NCI-H446 treated with DMSO at 0.1 percent for 48 hours (cell line): ENCODE measurements around the gene NTMT1.
"Not testable (repeated sequence)": the region's sequence is repeated elsewhere in the genome, so short reads cannot be mapped to it uniquely, and the experiment has no call there.

Experiments
- DNase-seq: peaks from one replicate; lab custom pipeline; 2025; lab: John Stamatoyannopoulos, UW

NTMT1 gene

DNA sequence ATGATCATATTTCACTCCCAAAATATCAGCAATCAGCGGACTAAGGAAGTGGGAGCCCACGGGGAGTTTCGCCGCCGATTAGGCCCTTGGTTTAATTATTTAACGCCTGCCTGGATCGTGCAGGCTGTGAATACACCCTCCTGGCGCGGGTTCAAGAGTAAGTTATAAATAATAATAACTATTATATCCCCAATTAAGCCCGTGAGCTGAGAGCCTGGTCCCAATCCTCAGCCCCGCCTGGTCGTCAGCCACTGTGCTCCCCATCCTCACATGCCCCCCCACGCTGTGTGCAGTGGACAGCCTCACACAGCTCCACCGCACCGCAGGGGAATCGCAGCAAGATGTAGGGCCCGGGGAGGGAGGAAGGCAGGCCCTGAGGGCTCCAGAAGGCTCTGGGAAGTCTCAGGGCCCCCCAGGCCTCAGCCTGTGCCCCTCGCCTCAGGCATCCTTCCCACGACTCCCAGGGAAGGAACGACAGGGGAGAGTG, 28.6 kb downstream of the NTMT1 start:
- DNase-seq: no peak

DNA sequence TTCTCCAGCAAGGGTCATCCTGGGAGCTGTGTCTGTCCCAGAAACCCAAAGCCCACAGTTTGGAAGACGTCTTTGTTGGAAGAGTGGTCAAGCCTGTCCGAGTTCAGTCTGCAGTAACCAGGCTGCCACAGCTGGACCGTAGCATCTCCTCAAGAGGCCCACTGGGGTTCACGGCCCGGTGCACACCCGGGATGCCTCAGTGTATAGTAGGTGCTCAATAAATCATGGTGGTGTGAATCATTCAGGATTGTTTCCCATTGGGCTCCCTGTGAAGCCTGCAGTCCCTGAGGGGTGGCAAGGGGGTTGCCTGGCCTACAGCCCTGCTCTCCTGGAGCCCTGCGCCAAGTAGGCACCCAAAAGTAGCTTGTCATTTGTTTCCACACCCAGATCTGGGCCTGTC, 29.2 kb downstream of the NTMT1 start:
- DNase-seq: no peak

DNA sequence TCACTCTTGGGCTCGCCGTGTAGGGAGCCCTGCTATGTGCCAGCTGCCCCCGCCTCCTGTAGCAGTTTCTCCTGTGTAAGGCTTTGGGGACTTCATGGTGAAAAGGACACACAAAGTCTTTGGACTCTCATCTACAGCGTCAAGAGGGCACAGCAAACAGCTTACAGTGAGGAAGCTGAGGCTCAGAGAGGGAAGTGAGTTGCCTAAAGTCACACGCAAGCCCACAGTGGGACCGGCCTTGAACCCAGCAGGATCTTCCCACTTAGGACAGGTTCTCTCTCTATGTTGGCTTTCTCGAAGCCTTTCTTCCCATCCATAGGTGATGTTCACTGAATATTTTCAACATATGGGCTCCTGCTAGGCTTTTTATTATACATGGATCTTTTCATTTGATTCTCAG, 29.7 kb downstream of the NTMT1 start:
- no peak for DNase-seq

DNA sequence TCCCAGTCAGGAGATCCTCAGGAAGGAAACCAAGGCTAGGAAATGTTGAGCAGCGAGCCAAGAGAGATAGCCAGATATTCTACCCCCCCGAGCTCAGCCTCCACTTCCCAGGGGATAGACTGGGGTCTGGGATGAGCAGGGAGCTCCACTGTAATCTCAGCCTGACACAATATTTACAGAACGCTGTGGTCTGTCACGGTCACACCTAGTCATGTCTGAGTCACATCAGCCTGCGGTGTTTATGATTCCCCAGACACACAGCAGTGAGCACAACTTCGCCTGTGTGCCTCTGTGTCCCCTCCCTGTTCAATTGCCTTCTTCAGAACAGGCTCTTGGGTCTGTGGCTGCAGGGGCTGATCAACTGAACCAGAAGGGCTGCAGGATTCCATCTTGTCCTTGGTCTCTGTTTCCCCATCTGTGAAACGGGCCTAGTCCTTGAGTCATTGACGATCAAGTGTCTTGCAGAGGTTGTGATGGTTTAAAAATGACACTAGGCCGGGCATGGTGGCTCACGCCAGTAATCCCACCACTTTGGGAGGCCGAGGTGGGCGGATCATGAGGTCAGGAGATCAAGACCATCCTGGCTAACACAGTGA, 30.9 kb downstream of the NTMT1 start:
- no peak for DNase-seq

DNA sequence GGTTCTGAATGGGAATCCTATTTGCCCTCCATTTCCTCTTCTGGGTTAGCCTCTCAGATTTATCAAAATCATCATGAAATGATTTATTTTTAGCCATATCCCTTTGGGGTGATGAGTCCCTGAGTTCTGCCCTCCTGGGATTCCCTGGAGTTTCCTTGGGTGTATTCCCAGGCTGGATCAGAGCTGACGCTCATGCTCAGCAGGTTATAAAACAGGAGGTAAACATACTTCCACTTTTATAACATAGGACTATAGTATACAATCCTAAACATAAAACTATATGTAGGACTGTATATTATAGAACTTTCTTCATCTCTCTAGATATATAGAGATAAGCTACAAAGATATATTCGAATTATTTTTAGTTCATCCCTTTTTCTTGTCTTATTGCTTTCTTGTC, 35.1 kb downstream of the NTMT1 start:
- DNase-seq: no peak

DNA sequence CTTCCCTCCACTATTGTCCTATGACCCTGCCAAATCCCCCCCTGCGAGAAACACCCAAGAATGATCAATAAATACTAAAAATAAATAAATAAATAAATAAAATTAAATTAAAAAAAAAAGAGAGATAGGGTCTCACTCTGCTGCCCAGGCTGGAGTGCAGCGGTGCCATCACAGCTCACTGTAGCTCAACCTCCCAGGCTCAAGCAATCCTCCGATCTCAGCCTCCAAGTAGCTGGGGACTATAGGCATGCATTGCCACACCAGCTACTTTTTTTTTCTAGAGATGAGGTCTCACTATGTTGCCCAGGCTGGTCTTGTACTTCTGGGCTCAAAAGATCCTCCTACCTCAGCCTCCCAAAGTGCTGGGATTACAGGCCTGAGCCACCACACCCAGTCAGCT, 36.3 kb downstream of the NTMT1 start:
- DNase-seq: not testable (repeated sequence)

DNA sequence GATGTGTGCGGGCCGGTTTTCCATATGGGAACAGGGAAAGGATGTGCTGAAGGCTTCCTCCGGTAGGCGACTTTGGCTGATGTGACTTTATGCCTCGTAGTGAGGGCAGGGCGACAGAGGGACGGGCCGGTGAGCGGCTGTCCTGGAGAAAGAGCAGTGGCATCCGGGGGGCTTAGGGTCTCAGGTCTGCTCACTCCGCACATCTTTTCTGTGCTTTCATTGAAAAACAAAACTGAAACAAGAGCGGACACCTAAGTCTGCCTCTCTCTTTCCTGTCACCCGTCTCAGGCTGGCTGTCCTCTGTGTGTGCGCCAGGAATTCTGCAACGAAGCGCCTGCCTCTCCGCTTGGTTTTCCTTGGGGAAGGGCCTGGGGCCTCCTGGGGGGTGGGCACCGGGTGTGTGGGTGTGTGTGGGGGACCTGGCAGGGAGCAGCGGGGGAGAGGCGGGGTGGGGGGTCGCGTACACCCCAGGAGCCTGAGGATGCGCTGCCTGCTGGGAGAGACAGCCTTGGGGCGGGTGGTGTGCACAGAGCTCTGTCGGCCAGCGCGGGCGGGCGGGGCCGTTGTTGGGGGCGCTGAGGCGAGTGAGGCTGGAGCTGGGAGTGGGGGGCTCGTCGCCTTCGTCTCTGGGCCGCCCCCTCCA, 38.9 kb downstream of the NTMT1 start:
- DNase-seq: no peak

DNA sequence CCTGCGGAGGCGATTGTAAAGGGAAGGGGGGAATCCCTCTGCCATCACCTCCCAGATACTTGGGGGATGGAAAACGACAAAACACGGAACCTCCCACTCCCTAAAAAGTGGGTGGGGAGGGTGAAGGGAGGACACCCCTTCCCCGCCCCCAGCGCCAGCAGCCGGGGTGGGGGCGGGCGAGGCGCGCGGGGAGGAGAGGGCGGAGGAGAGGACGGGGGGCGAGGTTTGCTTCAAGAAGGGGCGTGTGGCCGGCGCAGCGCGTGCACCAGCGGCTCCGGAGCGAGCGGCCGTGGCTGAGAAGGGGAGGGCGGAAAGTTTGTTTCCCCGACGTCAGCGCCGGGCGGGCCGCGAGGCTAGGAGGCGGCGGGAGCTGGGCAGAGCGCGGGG, 39.4 kb downstream of the NTMT1 start, which contains the start of gene PRRX2:
Gene PRRX2 (plus strand): TSS at position 259 of the 387 bp plus-strand sequence. CDS start 221 bp downstream, outside the sequence.
- DNase-seq: no peak

DNA sequence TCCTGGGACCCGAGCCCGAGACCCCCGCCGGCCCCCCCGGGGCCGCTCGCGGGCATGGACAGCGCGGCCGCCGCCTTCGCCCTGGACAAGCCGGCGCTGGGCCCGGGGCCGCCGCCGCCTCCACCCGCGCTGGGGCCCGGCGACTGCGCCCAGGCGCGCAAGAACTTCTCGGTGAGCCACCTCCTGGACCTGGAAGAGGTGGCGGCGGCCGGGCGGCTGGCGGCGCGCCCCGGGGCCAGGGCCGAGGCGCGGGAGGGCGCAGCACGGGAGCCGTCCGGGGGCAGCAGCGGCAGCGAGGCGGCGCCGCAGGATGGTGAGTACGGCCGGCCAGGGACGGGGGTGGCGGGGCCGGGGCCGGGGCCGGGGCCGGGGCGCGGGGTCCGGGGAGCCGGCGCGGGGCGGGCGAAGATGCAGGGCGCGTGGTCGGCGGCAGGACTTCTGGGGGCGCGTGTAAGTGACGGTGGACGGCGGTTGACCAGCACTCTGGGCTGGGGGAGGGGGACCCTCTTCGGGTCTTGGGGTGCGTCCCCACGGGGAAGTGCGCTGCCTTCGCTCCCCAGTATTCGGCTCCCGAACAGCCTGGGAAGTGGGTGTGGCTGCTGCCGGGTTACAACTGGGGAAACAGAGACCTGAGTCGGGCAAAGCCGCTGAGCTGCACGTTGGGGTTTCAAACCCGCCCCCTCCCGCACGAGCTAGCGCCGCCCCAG, 40.0 kb downstream of the NTMT1 start:
- no peak for DNase-seq

DNA sequence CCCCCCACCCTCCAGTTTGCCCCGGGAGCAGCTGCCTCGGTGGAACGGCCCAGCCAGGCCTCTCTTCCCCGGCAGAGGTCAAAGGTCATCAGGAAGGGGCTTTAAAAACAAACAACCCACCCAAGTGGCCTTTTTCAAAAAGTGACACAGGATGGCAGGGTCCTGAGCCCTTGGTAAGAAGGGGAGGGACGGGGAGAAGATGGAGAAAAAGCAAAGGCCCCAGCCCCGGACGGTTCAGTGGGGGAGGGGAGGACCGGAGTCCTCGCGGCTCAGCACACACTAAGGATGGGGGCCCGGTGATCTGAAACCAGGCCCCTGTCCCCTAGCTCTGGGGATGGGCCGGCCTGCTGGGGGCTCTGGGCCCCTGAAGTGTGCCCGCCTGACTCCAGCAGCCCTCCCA, 40.6 kb downstream of the NTMT1 start:
- DNase-seq: no peak

DNA sequence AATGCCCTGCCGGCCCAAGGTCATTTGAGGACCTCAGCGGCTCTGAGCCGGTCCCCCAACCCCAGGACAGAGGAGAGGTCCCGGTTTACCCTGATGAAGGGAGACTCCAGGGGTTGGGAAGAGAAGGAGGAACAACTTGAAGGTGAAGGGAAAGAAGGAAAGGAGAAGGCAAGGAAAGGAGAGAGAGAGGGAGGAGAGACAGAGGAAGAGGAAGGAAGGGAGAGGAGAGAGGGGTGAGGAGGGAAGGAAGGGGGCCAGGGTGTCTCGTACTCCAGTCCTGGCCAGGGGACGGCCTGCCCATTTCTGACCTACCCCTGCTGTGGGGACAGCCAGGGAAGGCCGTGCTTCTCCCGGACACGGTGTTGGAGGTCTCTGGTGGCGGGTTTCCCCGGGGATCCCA, 41.4 kb downstream of the NTMT1 start:
- DNase-seq: no peak

DNA sequence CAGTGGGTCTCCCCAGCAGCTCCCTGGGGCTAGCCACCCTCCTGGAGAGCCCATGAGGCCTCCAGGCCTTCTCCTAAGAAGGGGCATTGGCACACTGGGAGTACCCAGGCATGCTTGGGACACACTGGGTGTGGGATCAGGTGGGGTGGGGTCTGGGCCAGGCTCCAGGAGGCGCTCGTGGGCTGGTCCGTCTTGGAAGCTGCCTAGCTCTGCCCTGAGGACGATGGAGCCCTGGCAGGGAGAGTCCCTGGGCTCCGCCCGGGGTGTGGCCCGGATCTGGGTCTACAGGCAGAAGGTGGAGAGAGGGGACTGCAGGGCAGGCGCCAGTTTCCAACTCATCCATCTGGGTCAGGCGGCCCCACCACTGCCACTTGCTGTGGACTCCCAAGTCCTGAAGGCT, 41.9 kb downstream of the NTMT1 start:
- no peak for DNase-seq

DNA sequence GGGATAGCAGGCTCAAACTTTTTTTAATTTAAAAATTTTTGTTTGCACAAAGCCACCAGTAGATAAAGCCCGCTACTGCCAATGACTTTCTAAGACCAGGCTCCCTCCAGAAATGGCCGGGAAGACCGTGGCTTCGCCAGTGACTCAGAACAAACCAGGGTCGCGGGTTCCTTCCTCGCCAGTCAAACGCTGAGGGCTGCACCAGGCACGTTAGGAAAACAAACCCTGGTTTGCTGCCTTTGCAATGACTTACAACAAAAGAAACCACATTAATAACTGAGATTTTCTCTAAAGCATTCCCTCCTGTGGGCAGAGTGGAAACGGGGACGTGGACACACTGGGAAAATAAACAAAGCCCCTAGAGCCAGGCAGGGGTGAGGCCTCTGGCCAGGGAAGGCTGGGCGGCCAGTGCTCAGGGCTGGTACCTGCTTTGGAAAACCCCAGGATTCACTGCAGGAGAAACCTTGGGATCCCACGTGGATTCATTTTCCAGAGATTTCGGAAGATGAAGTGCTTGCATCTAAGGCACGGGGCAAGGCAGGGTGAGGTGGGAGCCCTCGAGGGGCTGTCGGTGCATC, 43.3 kb downstream of the NTMT1 start:
- DNase-seq: no peak

DNA sequence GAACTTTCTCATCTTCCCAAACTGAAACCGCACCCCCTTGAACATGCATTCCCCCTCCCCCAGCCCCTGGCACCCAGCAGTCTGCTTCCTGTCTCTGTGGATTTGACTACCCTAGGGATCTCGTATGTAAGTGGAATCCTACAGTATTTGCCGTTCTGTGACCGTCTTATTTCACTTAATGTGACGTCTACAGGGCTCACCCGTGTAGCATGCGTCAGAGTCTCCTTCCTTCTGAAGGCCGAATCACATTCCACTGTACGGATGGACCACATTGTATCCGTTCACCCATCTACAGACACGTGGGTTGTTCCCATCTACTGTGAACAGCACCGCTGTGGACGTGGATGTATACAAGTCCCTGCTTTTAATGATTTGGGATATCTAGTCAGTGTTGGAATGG, 44.0 kb downstream of the NTMT1 start:
- no peak for DNase-seq

DNA sequence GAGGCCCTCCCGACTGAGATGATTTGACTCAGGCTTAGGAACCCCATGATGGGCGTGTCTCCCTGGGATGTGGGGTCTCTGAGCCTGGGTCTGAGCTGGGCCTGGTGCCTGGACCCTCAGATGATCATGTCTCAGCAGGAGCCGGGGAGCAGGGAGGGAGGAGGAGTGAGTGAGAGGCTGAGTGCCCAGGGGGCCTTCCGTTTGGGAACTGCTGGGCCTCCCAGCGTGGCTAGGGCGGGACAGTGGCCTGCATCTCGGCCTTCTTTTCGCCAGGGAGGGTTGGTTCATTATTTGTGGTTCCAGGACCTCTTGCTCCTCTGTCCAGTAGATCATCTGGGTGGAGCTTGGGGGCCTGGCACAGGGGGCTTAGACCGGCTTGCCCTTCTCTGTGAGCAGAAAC, 45.1 kb downstream of the NTMT1 start:
- no peak for DNase-seq

DNA sequence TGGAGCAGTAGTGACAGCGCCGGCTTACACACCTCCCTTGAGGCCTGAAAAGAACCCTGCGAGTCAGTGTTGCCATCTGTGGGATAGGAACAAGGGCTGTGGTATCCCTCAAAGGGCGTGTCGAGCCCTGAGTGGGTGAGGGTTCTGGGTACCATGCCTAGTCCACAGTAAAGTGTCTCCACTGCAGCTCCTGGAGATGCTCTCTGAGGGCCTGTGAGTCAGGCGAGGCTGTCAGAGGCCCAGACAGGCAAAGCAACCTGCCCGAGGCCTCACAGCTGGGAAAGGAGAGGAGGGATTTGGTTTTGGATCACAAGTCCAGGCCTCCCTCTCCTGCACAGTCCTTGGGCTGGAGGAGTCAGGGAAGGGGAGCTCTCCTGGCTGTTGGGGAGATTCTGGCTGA, 45.6 kb downstream of the NTMT1 start:
- DNase-seq: no peak

DNA sequence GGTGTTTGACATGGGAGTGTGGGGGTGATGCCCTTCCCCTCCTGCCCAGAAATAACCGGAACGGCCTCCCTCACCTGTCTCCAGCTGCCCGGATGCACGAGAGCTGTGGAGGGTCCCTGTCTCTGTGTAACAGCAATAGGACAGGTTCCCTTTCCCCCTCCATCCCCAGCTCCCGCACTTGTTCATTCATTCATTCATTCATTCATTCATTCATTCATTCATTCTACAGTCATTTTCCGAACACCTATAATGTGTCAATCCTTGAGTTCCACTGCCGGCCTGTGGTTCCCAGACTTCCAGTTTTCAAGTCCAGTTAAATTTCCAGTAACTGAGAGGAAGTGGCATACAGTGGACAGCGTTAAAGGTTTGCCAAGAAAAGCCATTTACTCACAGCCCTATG, 46.7 kb downstream of the NTMT1 start:
- DNase-seq: no peak

DNA sequence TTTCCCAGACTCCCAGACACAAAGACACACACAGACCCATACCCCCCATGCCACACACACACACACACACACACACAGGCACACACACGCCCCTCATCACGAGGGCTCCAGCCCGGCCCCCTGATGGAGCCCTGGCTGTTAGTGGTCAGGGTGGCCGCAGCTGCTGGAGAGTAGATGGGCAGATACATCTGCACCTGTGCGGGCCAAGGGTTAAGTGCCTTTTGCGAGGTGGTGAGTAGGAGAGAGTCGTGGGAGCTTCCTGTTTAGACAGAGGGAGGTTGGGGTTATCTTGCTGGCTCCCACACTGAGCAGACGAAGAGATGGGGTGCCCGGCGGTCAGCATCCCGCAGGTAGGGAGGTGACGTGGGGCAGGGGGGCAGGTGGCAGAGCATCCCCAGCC, 47.6 kb downstream of the NTMT1 start:
- no peak for DNase-seq

DNA sequence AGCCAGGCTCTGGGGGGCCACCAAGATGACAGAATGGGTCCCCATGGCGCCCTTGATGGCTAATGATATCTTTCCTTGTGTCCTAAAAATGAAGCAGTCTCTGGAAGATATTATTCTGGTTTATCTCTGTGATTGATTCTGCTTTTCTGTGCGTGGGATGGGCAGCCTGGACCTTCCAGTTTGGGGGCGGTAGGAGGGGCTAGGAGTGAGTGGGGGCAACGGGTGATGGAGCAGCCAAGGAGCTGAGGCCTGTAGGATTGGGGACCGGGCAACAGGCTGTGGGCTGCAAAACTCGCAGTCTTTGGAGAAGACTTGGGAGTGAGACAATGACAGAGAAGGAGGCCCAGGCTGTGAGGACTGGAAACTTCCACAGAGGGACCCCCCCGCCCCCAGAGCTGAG, 48.3 kb downstream of the NTMT1 start:
- no peak for DNase-seq

DNA sequence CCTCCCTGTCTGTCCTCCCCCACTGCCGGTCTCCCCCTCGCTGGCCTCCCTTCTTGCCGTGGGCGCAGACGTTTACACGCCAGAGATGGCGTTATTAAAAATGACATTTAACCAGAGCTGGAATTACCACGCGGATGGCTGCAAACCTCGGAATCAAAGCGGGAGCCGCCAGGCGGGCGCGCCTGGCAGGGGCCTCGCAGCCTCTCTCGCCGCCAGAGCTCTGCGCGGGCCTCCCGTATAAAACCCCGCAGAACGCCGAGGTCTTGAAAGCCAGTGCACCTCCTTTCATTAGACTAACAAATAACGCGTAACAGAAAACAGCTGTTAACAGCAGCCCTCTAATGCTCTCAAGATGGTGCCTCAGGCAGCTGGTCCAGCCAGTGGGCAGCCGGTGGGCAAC, 49.7 kb downstream of the NTMT1 start:
- no peak for DNase-seq

DNA sequence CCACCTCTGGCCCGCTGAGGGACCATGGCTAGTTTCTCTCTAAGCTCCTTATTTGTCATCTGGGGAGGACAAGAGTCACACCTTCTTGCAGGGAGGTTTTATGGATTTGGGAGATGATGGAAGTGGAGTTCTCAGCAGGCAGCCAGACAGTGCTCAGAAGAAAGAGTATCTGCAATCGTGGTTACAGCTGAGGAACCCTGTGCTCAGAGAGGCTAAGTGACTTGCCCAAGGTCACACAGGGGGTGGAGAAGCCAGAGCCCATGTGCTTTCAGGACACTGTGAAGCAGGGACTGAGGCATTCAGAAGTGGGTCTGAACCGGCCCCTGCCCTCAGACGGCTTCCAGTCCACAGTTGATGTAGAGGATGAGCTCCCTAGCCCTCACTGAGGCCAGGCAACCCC, 50.3 kb downstream of the NTMT1 start:
- no peak for DNase-seq

DNA sequence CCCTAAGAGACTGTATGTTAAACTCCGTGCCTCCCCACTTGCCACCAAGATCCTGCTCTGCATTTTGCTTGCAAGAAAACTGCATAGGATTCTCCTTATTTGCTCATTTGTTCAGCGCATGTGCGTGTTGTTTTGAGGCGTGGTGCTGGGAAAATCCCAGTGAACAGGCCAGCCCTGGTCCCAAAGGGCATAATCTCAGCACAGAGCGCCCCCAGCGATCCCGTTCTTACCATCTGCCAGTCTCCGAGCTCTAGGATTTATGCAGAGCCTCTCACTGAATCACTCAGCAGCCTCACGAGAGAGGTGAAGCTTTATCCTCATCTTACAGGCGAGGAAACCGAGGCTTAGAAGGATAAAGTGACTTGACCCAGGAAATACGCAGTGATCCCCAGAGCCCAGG, 51.0 kb downstream of the NTMT1 start:
- DNase-seq: no peak

DNA sequence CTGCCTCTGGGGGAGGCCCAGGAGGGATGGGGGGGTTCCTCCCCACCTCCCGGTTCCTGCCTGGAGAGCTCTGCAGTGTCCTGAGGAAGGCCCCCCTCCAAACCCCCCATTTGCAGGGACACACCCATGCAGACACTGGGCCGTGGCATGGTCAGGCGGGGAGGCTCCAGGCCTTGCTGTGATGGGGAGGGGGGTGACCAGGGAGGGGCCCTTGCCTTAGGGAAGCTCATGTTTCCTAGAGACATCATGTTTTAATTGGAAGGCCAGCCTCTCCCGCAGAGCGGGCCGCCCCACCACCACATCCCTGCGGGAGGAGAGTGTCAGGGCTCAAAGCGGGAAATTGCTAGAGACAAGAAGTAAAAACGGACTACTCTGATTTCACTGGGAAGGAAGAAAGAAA, 51.5 kb downstream of the NTMT1 start:
- no peak for DNase-seq
